ENCODE results near the gene NEK7.

GRCh38 chr1:198291924-198292323 lies 135.1 kb downstream of the NEK7 start:
- no peak for TF ChIP-seq POLR2AphosphoS5 (IDR thresholded peaks at IDR 0.05)
- no peak for TF ChIP-seq CTCF (IDR thresholded peaks at IDR 0.05)

All from sigmoid colon (tissue), 4 donors.